AG09309 (cell line): ENCODE measurements around the gene MYO1F.

Source experiments
- DNase-seq: peaks from one replicate; pipeline ENCODE4 v3.0.0-alpha.2; 2010; ENCODE audit warnings: low read depth
- H3K4me3 ChIP-seq: 2 replicates; pipeline ENCODE4 v1.5.1; 2011; ENCODE audit warnings: mild to moderate bottlenecking, low read depth, low read length, moderate library complexity; ENCODE audit not compliant: control insufficient read depth
- TF ChIP-seq, protein P1 (sequence below): IDR thresholded peaks from 2 replicates; pipeline ENCODE4 v1.5.1; 2011; ENCODE audit warnings: mild to moderate bottlenecking, low read depth, low read length, inconsistent platforms; ENCODE audit not compliant: insufficient read depth, control insufficient read depth; ENCODE audit errors: missing control alignments

Gene MYO1F

DNA sequence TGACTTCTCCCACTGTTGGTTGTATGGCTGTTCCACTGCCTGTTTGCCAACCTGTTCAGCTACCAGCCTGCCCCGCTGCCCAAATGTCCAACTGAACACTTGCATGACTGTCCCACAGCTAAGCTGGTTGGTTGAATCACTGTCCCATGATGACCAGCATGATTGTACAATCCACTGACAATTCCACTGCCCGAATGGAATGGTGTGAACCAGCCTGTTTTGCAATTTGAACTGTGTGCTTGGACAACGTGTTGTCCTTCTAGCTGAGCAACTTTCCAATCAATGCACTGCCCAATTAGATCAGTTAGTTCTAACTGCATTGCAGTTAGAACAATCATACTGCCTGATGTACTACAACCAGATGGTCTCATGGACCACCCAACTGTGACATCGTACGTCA, 24.6 kb upstream of the MYO1F start:
- TF ChIP-seq, protein P1, sequence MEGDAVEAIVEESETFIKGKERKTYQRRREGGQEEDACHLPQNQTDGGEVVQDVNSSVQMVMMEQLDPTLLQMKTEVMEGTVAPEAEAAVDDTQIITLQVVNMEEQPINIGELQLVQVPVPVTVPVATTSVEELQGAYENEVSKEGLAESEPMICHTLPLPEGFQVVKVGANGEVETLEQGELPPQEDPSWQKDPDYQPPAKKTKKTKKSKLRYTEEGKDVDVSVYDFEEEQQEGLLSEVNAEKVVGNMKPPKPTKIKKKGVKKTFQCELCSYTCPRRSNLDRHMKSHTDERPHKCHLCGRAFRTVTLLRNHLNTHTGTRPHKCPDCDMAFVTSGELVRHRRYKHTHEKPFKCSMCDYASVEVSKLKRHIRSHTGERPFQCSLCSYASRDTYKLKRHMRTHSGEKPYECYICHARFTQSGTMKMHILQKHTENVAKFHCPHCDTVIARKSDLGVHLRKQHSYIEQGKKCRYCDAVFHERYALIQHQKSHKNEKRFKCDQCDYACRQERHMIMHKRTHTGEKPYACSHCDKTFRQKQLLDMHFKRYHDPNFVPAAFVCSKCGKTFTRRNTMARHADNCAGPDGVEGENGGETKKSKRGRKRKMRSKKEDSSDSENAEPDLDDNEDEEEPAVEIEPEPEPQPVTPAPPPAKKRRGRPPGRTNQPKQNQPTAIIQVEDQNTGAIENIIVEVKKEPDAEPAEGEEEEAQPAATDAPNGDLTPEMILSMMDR = no peak
- no peak overlapping the region for H3K4me3 ChIP-seq
- no peak for DNase-seq

DNA sequence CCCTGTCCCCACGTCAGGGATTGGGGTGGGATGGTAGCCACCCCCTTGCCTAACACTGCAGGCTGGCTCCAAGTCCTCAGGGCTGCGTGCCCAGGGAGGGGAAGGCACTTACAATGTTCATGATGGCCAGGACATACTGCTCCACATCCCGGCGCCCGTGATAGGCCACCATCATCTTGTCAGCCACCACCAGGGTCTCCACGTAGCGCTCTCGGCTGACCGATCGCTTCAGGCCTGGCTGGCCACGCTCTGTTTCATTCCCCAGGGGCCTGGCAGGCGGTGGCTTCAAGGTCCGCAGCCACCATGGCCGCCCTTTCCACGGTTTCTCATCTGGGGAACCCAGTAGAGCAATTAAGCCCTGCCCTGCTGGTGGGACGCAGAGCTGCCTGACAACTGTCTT, 23.6 kb upstream of the MYO1F start:
- TF ChIP-seq, protein P1 = no peak

DNA sequence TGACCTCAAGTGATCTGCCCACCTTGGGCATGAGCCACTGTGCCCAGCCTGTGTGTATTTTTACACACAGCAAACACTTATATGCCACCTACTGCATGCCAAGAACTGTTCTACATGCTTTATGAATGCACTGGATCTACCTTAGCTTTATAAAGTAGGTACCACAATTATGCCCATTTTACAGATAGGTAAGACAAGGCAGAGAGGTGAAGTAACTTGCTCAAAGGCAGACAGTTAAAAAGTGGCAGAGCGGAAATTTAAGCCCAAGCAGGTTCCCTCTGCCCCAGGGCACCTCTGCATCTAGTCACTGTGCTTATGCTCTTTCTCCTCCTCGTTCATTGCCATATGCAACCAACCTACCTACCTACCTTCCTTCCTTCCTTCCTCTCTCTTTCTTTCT, 22.8 kb upstream of the MYO1F start:
- DNase-seq = no peak
- TF ChIP-seq, protein P1 = no peak
- no peak overlapping the region for H3K4me3 ChIP-seq

More for the DNA sequence above, 23.6 kb upstream of the MYO1F start:
- H3K4me3 ChIP-seq = no peak overlapping the region
- no peak for DNase-seq

DNA sequence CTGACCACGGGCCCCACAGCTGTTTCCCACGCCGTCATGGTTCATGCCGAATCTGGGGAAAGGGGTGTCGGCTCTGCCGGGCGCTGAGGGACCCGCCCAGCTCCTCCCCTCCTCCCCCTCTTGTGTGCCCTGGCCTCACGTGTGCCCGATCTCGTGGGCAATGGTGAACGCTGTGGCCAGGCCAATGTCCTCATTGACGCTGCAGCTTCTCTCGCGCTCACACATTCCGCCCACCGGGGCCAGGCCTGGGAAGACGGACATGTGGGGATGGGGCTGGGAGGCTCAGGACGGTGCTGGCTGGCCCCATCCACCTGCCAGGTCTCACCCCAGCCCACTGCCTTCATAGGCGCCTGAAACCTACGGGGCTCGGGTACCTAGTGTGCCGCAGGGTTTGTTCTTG, 18.9 kb upstream of the MYO1F start:
- no peak for DNase-seq
- TF ChIP-seq, protein P1 = no peak
- H3K4me3 ChIP-seq = no peak overlapping the region

DNA sequence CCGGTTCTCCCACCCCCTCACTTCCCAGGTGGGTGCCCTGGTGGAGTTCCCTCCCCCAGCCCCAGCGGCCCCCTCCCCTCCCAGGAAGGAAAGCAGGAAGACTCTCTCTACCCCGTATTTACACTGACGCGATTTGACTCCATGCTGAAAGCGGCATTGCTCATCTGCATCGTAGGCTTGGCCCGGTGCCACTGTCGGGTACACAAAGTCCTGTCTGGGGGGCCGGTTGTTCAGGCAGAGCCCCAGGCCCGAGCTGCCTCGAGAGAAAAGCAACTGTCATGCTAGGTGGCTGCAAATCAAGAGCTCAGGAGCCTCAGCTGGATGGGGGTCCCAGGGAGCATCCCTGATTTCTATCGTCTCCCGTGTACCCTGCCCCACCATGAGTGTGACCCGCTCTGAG, 18.4 kb upstream of the MYO1F start:
- TF ChIP-seq, protein P1 = no peak
- H3K4me3 ChIP-seq = no peak overlapping the region
- DNase-seq = no peak

DNA sequence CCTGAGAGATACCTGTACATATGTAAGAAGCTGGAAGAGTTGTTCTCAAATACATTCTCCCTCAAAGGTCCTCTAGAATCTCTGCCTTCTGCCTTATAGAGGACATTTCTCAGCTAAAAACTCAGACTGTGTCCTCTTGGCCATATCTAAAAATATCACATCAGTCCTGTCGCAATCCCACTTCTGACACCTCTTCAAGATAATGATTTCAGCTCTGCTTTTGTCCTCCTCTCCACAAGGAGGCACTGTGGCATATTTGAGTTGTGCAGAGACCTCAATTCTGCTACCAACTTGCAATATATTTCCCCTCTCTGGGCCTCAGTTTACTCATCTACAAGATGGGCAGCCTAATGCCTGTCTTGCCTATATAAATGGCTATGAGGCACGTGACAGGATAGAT, 16.7 kb upstream of the MYO1F start:
- TF ChIP-seq, protein P1 = peak; percentile 27
- no peak overlapping the region for H3K4me3 ChIP-seq
- no peak for DNase-seq
